Activated T-helper 2 cell treated with anti-CD3 and anti-CD28 coated beads, Interferon-gamma antibody, Interleukin-2, Interleukin-4, amounts not matched to agents 10 μg/mL and 5 μg/mL and 100 μg/mL, durations not matched to agents 14 hours and 24 hours and 36 hours (primary cell): ENCODE measurements around the gene RADIL. TPM values are rescaled to one million over a fixed set of nuclear protein-coding genes. Genes with fewer than 3 reads are reported as not detected.

Experiments used
- DNase-seq: peaks from one replicate; pipeline ENCODE4 v3.0.0; 2021; ENCODE audit warnings: low spot score
- H3K27ac Mint-ChIP-seq: one replicate; pipeline ENCODE4 v1.8.0; 2021; ENCODE audit warnings: mixed read lengths
- H3K27me3 Mint-ChIP-seq: one replicate; pipeline ENCODE4 v1.8.0; 2021; ENCODE audit warnings: low read depth, mixed read lengths
- H3K36me3 Mint-ChIP-seq: one replicate; pipeline ENCODE4 v1.8.0; 2021; ENCODE audit warnings: low read depth, mixed read lengths
- H3K4me1 Mint-ChIP-seq: one replicate; pipeline ENCODE4 v1.8.0; 2021; ENCODE audit warnings: low read depth, mixed read lengths
- H3K4me3 Mint-ChIP-seq: one replicate; pipeline ENCODE4 v1.8.0; 2021; ENCODE audit warnings: low read depth, mild to moderate bottlenecking, moderate library complexity, mixed read lengths
- H3K9me3 Mint-ChIP-seq: one replicate; pipeline ENCODE4 v1.8.0; 2021; ENCODE audit warnings: mixed read lengths
- intact Hi-C: fragments of 100-400 bp; cut with micrococcal nuclease; formaldehyde crosslinking; loops from one replicate; pipeline ENCODE4 v1.15.1; 2023
- total RNA-seq: library from RNA; stranded (reverse); gene quantifications from 2 replicates; pipeline ENCODE4 v1.2.3, GENCODE V29; 2022

RADIL gene
- total RNA-seq, 1 donor from 2014 or later, result 0.16 TPM

DNA sequence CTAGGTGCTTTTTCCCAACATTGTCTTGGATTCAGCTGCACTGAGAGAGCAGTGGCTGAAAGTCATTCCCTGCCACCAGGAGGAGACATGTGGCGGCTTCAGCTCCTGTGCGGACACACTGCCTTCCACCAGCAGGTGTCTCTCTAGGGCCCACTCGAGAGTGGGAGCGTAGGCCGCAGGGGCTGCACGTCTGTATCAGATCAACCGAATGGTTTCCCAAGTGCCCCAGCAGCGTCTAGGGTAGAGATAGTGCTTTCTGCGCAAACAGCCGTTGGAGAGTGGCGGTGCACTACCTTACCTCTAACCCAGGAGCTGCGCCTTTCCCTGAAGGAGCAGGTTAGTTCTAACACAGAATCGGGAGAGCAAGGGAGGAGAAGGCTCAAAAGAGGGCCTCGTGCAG lies 53.3 kb downstream of the RADIL start:
- H3K4me3 Mint-ChIP-seq, result no peak overlapping the region
- peak; percentile 31 for DNase-seq
- H3K9me3 Mint-ChIP-seq, result no peaks in the 10 kb centered on the region
- H3K36me3 Mint-ChIP-seq, result no peaks in the 10 kb centered on the region
- H3K27me3 Mint-ChIP-seq, result no peaks in the 10 kb centered on the region
- H3K4me1 Mint-ChIP-seq, result peaks cover 2% of the 10 kb centered on the region
- no peak overlapping the region for H3K27ac Mint-ChIP-seq
- intact Hi-C loops, result loop anchor here (2.0 kb wide), 1 partner anchor 53 kb away; the partner anchor contains the start of gene RADIL

GRCh38 chr7:4828720-4829383 lies 54.7 kb downstream of the RADIL start:
- Mint-ChIP-seq H3K4me3 (no peak overlapping the region), H3K36me3 (no peaks in the 10 kb centered on the region), H3K27me3 (no peaks in the 10 kb centered on the region), H3K27ac (no peak overlapping the region), H3K4me1 (peaks cover 2% of the 10 kb centered on the region), H3K9me3 (no peaks in the 10 kb centered on the region)
- no peak for DNase-seq
- intact Hi-C loops, result no loop called here

- H3K36me3 Mint-ChIP-seq, result no peaks in the 10 kb centered on the region
- intact Hi-C loops, result no loop called here
- H3K4me1 Mint-ChIP-seq, result no peaks in the 10 kb centered on the region
- no peak for DNase-seq
- no peak overlapping the region for H3K4me3 Mint-ChIP-seq
- no peaks in the 10 kb centered on the region for H3K9me3 Mint-ChIP-seq
- H3K27me3 Mint-ChIP-seq, result no peaks in the 10 kb centered on the region
- no peak overlapping the region for H3K27ac Mint-ChIP-seq
Observed at GRCh38 chr7:4825081-4825480, 58.4 kb downstream of the RADIL start.

DNA sequence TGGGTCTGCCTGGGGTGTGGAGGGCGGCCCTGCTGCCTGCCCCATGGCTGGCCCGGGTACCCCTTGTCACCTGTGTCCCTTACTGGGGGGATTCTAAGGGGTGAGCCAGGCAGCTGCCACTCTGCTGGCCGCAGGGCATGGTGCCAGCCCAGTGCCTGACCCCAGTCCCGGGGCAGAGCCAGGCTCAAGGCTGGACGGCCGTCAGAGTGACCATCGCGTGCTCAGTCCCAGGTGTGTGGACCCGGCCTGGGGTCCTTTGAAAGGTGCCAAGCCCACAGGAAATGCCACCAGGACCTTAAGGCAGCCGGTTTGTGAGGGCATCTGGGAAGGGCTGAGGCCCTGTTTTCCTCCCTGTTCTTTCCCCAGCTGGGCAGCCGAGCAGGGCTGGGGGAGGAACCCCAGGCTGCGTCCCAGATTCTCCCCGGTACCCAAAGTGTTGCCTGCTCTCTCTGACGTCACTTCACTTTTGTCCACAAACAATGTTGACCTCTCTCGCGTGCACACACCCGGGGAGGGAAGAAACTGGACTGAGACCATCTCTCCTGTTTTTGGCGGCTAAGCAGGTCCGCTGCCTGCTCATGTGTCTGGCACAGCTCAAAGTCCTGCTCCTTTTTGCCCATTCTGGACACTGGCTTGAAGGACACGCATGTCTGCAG lies 59.3 kb downstream of the RADIL start:
- no peak overlapping the region for H3K4me3 Mint-ChIP-seq
- no peaks in the 10 kb centered on the region for H3K36me3 Mint-ChIP-seq
- no peaks in the 10 kb centered on the region for H3K27me3 Mint-ChIP-seq
- no peaks in the 10 kb centered on the region for H3K9me3 Mint-ChIP-seq
- no peak overlapping the region for H3K27ac Mint-ChIP-seq
- H3K4me1 Mint-ChIP-seq, result no peaks in the 10 kb centered on the region
- DNase-seq, result no peak
- intact Hi-C loops, result no loop called here

DNA sequence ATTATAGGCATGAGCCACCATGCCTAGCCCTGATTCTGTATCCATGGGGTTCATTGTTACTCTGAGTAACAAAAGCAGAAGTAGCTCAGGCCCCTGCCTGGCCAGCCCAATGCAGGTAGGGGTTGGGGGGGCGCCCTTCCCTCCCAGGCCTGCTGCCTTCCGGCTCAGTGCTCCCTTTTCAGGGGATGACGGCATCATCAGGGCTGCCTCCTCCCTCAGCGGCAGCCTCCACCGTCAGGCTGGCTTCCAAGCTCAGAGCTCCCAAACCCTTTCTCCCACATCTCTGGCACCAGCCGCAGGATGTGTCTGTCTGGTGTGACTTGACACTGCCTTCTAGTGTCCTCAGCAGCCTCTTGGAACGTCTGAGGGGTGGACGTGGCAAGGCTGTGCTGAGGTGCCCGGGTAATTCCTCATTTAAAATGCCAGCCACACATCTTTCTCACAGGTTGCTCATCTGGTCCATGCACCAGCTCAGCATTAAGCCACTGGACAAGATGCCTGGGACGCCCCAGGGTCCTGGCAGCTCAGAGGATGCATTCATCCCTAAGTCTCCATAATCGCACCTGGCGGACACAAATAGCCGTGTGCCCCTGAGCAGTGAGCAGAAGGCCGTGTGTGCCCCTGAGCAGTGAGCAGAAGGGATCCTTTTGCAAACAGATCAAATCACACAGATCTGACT lies 59.9 kb downstream of the RADIL start:
- Mint-ChIP-seq H3K27ac (no peak overlapping the region), H3K36me3 (no peaks in the 10 kb centered on the region), H3K27me3 (no peaks in the 10 kb centered on the region), H3K4me1 (no peaks in the 10 kb centered on the region), H3K4me3 (no peak overlapping the region), H3K9me3 (no peaks in the 10 kb centered on the region)
- intact Hi-C loops, result no loop called here
- no peak for DNase-seq

- Mint-ChIP-seq H3K4me3 (no peak overlapping the region), H3K27me3 (no peaks in the 10 kb centered on the region), H3K36me3 (no peaks in the 10 kb centered on the region), H3K27ac (no peak overlapping the region), H3K9me3 (no peaks in the 10 kb centered on the region), H3K4me1 (no peaks in the 10 kb centered on the region)
- intact Hi-C loops, result no loop called here
- DNase-seq, result no peak
Observed at GRCh38 chr7:4822677-4823076, 60.8 kb downstream of the RADIL start.

- H3K36me3 Mint-ChIP-seq, result no peaks in the 10 kb centered on the region
- no peak overlapping the region for H3K27ac Mint-ChIP-seq
- H3K4me3 Mint-ChIP-seq, result no peak overlapping the region
Observed at GRCh38 chr7:4820967-4821471, 62.5 kb downstream of the RADIL start.

DNA sequence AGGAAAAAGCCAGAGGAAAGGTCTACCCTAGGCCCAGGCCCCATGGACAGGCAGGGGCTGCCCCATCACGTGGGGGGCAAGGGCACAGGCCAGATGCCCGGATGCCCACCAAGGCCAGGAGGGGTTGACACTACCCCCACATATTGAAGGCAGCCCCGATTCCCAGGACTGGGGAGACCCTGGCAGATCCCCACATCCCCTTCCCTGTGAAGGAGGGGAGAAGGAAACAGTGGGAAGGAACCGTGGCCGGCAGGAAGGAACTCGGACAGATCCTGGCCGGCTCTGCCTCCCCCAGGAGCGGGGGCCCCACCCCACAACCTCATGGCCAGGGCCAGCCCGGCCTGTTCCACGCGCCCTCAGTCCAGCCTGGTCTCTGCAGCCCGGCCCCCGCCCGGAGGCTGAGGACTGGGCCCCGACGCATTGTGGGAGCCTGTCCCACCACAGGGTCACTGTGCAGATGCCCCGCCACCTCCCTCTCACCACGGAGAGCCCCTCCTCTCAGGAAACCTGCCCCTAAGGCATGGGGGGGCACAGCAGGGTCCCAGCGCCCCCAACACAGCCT lies 63.0 kb downstream of the RADIL start:
- no peaks in the 10 kb centered on the region for H3K4me1 Mint-ChIP-seq
- H3K27me3 Mint-ChIP-seq, result no peaks in the 10 kb centered on the region
- no peak overlapping the region for H3K27ac Mint-ChIP-seq
- intact Hi-C loops, result no loop called here
- no peaks in the 10 kb centered on the region for H3K9me3 Mint-ChIP-seq
- DNase-seq, result no peak
- H3K4me3 Mint-ChIP-seq, result no peak overlapping the region
- H3K36me3 Mint-ChIP-seq, result no peaks in the 10 kb centered on the region

More at GRCh38 chr7:4820967-4821471, 62.5 kb downstream of the RADIL start:
- Mint-ChIP-seq H3K9me3 (no peaks in the 10 kb centered on the region), H3K27me3 (no peaks in the 10 kb centered on the region), H3K4me1 (no peaks in the 10 kb centered on the region)
- intact Hi-C loops, result no loop called here
- DNase-seq, result no peak

DNA sequence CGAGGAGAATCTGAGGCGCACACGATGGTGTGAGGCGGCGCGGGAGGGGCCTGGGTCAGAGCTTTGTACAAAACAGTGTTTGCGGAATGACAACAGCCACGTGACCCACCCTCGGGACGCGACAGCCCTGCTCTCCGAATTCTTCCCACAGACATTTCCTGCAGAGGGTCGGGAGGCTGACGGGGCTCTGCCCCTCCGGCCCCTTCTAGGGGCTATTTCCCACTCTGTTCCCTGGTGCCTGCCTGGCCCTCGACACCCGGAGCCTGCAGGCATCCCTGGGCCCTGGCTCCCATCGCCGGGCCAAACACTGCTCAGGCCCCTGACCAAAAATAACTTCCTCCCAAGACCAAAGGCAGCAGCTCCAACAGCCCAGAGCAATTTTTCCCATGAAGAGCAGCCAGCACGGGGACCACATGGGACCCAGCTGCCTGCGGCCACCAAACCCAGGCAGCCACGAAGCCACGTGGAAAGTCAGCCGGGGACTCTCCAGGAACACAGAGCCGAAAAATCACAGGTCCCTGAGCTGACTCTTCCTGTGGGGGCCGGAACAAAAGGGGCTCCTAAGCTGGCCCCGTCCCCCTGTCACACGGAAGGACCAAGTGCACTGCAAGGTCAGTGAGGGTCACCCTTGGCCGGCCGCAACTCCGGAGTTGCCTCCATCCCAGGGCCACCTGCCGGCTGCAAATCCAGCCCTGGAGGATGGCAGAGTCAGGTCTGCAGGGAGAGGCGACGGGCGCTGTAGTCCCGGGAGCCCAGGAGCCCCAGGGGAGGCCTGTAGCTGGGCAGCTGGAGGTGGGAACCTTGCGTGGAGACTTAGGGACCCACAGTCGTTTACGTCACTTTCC lies 63.7 kb downstream of the RADIL start:
- Mint-ChIP-seq H3K4me1 (no peaks in the 10 kb centered on the region), H3K9me3 (no peaks in the 10 kb centered on the region), H3K27ac (no peak overlapping the region), H3K27me3 (no peaks in the 10 kb centered on the region), H3K4me3 (no peak overlapping the region), H3K36me3 (no peaks in the 10 kb centered on the region)
- intact Hi-C loops, result no loop called here
- DNase-seq, result no peak

DNA sequence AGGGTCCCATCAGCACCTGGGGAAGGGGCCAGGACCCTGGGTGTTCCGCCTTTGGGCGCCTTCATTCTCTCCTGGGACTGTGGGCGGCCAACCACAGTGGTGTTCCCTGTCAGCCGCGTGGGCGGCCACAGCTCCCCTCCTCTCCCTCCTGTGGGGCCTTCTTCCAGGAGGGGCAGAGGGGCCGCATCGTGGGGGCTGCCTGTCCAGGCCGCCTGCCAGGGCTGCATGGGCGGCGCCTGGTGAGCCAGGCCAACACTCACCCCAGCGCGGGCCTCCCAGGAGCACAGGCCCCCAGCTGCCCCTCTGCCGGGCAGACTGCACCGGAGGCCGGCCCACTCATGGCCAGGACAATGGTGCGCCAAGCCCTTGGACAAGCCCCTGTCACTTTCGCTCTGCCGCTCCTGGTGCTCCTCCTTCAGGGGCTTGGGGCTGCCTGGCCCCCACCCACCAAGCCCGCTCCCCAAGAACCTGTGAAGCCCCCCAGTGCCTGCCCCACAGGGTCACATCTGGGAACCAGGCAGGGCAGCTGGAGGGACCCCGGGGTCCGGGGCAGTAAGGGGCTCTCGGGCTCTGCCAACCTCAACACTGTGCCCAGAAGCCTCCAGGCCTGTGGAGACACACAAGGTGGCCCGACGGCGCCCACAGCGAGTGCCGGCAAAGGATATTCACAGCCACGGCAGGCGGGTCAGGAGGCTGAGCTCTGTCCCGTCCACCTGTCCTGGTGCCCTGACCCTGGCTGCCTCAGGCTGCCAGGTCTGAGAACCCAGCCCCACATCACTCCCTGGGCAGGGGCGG lies 65.3 kb downstream of the RADIL start:
- Mint-ChIP-seq H3K36me3 (no peaks in the 10 kb centered on the region), H3K4me1 (no peaks in the 10 kb centered on the region), H3K4me3 (no peak overlapping the region), H3K27me3 (peaks cover 5% of the 10 kb centered on the region), H3K9me3 (no peaks in the 10 kb centered on the region), H3K27ac (no peak overlapping the region)
- intact Hi-C loops, result no loop called here
- DNase-seq, result no peak

DNA sequence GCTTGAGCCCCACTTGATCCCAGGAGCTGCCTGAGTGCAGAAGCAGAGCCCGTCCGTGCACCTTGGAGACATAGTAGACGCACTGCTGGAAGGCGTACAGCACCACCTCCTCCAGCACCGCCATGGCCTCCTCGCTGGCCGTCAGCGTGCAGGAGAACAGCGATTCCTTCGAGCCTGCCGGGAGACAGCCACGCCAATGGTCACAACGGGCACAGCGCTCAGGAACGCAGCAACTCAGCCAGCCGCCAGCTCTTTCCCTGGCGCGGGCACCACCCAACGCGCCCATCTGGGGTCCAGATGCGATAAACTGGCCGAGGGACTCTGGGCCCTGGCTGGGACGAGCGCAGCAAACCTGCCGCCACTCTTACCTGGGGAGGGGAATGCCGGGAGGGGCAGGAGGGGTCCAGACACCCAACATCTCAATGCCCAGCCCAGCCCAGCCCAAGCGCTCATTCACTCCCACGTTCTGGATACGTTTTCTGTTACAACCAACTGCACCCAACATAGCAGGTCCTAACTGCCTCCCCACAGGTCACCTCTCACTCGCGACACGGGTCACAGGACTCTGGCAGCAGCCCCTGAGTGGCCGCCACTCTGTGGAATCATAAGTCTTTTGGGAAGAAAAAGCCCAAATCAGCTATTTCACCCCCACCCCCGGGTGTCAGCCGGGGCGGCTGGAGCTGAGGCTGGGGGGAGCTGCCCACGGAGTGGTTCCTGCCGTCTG lies 66.2 kb downstream of the RADIL start:
- Mint-ChIP-seq H3K9me3 (peaks cover 5% of the 10 kb centered on the region), H3K27ac (no peak overlapping the region), H3K36me3 (no peaks in the 10 kb centered on the region), H3K4me1 (no peaks in the 10 kb centered on the region), H3K4me3 (no peak overlapping the region), H3K27me3 (peaks cover 5% of the 10 kb centered on the region)
- DNase-seq, result no peak
- intact Hi-C loops, result no loop called here
